Aorta (tissue), 5 donors: ENCODE data around the gene RPL6. TPM values are rescaled to one million over a fixed set of nuclear protein-coding genes. Genes with fewer than 3 reads are reported as not detected.
A peak's percentile ranks its signal among the peaks of the same experiment; 100 is the strongest.

Source experiments
- ATAC-seq: fragments of 200-7000 bp; cut with Tn5 transposase; one replicate; pipeline ENCODE4 v1.9.1; 2022; ENCODE audit warnings: moderate library complexity; ENCODE audit not compliant: low FRiP score
- DNase-seq, 2 donors: peaks; one replicate each; pipeline ENCODE4 v3.0.0-alpha.2; 2020
- H3K27ac ChIP-seq, 2 donors: one replicate each; pipeline ENCODE4 v1.5.1; 2013; ENCODE audit warnings: low read length in 2 of 2, mild to moderate bottlenecking in 2 of 2, moderate library complexity in 2 of 2, control low read depth in 1 of 2, inconsistent platforms in 1 of 2, low read depth in 1 of 2
- H3K27me3 ChIP-seq, 2 donors: one replicate each; pipeline ENCODE4 v1.6.1; 2013; ENCODE audit warnings: control low read depth in 1 of 2, low read length in 1 of 2, mild to moderate bottlenecking in 1 of 2, moderate library complexity in 1 of 2; ENCODE audit not compliant: insufficient read depth in 2 of 2, control insufficient read depth in 1 of 2
- H3K36me3 ChIP-seq, 2 donors: one replicate each; pipeline ENCODE4 v1.6.1; 2013; ENCODE audit warnings: control low read depth in 1 of 2, low read length in 1 of 2, mild to moderate bottlenecking in 1 of 2; ENCODE audit not compliant: insufficient read depth in 2 of 2, control insufficient read depth in 1 of 2
- H3K4me1 ChIP-seq, 2 donors: one replicate each; pipeline ENCODE4 v1.6.1; 2013; ENCODE audit warnings: low read length in 2 of 2, control low read depth in 1 of 2, mild to moderate bottlenecking in 1 of 2, moderate library complexity in 1 of 2; ENCODE audit not compliant: insufficient read depth in 2 of 2, control insufficient read depth in 1 of 2
- H3K4me3 ChIP-seq, 2 donors: one replicate each; pipeline ENCODE4 v1.5.1; 2013; ENCODE audit warnings: low read length in 2 of 2, control low read depth in 1 of 2, mild to moderate bottlenecking in 1 of 2
- H3K9me3 ChIP-seq: one replicate; pipeline ENCODE4 v1.6.1; 2013; ENCODE audit warnings: mild to moderate bottlenecking, low read length; ENCODE audit not compliant: control insufficient read depth
- WGBS, 2 donors: extraction: QIAGEN DNeasy Blood & Tissue Kit; methylation state at CpG; one replicate each; pipeline ENCODE4 v1.1.7; 2013; 5-methylcytosine and 5-hydroxymethylcytosine counted together
- intact Hi-C, 2 donors: fragments of 100-400 bp; cut with DNase I; formaldehyde crosslinking; loops; one replicate each; pipeline versions ENCODE4 v1.14.2 to v1.15.0; 2022
- polyA plus RNA-seq, 2 donors: library from polyadenylated mRNA; stranded (reverse); fragments of 200-250 nt; gene quantifications; one replicate each; pipeline ENCODE4 v1.2.3, GENCODE V29; 2013
- total RNA-seq, 2 donors: library from RNA; stranded (reverse); fragmentation: NEBNext Ultra II Directional; extraction: Animal tissue kit (Norgen Biotek cat#: 25700); gene quantifications; one replicate each; pipeline ENCODE4 v1.2.1, GENCODE V29; 2021
- donor health status: healthy with polysubstance abuse.
- donor health status: Bipolar disorder and iron deficiency.
- donor health status: DM: no; HTN: no; CAD: no.
- donor health status: DM: no; HTN: no; CAD: no.
- donor health status: DM: yes; HTN: yes; CAD: no.

The RPL6 gene
- total and polyA plus RNA-seq, 4 donors, result 802 to 2,876 (median 1,293) TPM

GRCh38 chr12:112375105-112375504 lies 34.3 kb downstream of the RPL6 start:
- ATAC-seq (no peak), DNase-seq (no peak)
- Histone ChIP-seq H3K4me1 (no peaks in the 10 kb centered on the region), H3K27me3 (no peaks in the 10 kb centered on the region), H3K9me3 (no peaks in the 10 kb centered on the region), H3K36me3 (no peaks in the 10 kb centered on the region), H3K4me3 (no peak overlapping the region), H3K27ac (no peak overlapping the region)
- 78% methylated on average over 5 of the region's 5 CpGs for WGBS, 2 donors
- intact Hi-C loops, result no loop called here

- ATAC-seq (no peak), DNase-seq (no peak)
- no peaks in the 10 kb centered on the region for H3K27me3 ChIP-seq
- H3K9me3 ChIP-seq, result no peaks in the 10 kb centered on the region
- no peaks in the 10 kb centered on the region for H3K36me3 ChIP-seq
- WGBS, 2 donors, result 77 to 80% methylated on average over 3 of the region's 3 CpGs
- no peaks in the 10 kb centered on the region for H3K4me1 ChIP-seq
- H3K27ac ChIP-seq, result no peak overlapping the region
- H3K4me3 ChIP-seq, result no peak overlapping the region
- intact Hi-C loops, result no loop called here
Measured at GRCh38 chr12:112374166-112374740, 35.2 kb downstream of the RPL6 start.

- intact Hi-C loops, result no loop called here
- no peak for ATAC-seq
- WGBS, 2 donors, result 82 to 86% methylated on average over 8 of the region's 8 CpGs
- no peak overlapping the region for H3K4me3 ChIP-seq
- no peak for DNase-seq
- no peaks in the 10 kb centered on the region for H3K9me3 ChIP-seq
- no peaks in the 10 kb centered on the region for H3K36me3 ChIP-seq
- H3K27ac ChIP-seq, result no peak overlapping the region
- no peaks in the 10 kb centered on the region for H3K4me1 ChIP-seq
- no peaks in the 10 kb centered on the region for H3K27me3 ChIP-seq
Measured at GRCh38 chr12:112370868-112371510, 38.4 kb downstream of the RPL6 start.

- WGBS, 2 donors, result 8 to 10% methylated on average over 1 of the region's 1 CpG
- no peak for ATAC-seq
Measured at GRCh38 chr12:112370199-112370598, 39.2 kb downstream of the RPL6 start.

GRCh38 chr12:112368856-112369255 lies 40.5 kb downstream of the RPL6 start:
- no peaks in the 10 kb centered on the region for H3K27me3 ChIP-seq
- 4 to 8% methylated on average over 6 of the region's 6 CpGs for WGBS, 2 donors
- H3K36me3 ChIP-seq, result no peaks in the 10 kb centered on the region
- intact Hi-C loops, result no loop called here
- no peak overlapping the region for H3K27ac ChIP-seq
- no peaks in the 10 kb centered on the region for H3K4me1 ChIP-seq
- H3K4me3 ChIP-seq, result no peak overlapping the region
- H3K9me3 ChIP-seq, result no peaks in the 10 kb centered on the region
- ATAC-seq, result peak; percentile 77
- DNase-seq, result no peak

More at GRCh38 chr12:112370199-112370598, 39.2 kb downstream of the RPL6 start:
- H3K4me1 ChIP-seq, result no peaks in the 10 kb centered on the region
- no peaks in the 10 kb centered on the region for H3K36me3 ChIP-seq
- DNase-seq, result no peak
- intact Hi-C loops, result no loop called here
- H3K4me3 ChIP-seq, result no peak overlapping the region
- no peaks in the 10 kb centered on the region for H3K9me3 ChIP-seq
- no peak overlapping the region for H3K27ac ChIP-seq
- H3K27me3 ChIP-seq, result no peaks in the 10 kb centered on the region

- Histone ChIP-seq H3K9me3 (no peaks in the 10 kb centered on the region), H3K4me1 (no peaks in the 10 kb centered on the region), H3K4me3 (no peak overlapping the region), H3K27me3 (no peaks in the 10 kb centered on the region), H3K36me3 (no peaks in the 10 kb centered on the region), H3K27ac (no peak overlapping the region)
- WGBS, 2 donors, result 88 to 93% methylated on average over 3 of the region's 3 CpGs
- intact Hi-C loops, result no loop called here
- DNase-seq (no peak), ATAC-seq (no peak)
Measured at GRCh38 chr12:112367965-112368364, 41.4 kb downstream of the RPL6 start.

- no peaks in the 10 kb centered on the region for H3K27me3 ChIP-seq
- no peak overlapping the region for H3K27ac ChIP-seq
- H3K4me1 ChIP-seq, result no peaks in the 10 kb centered on the region
- WGBS, 2 donors, result 97 to 98% methylated on average over 3 of the region's 3 CpGs
- no peaks in the 10 kb centered on the region for H3K36me3 ChIP-seq
- DNase-seq (no peak), ATAC-seq (no peak)
- H3K9me3 ChIP-seq, result no peaks in the 10 kb centered on the region
- intact Hi-C loops, result no loop called here
- no peak overlapping the region for H3K4me3 ChIP-seq
Measured at GRCh38 chr12:112362310-112362709, 47.1 kb downstream of the RPL6 start.

GRCh38 chr12:112361271-112361670 lies 48.1 kb downstream of the RPL6 start:
- intact Hi-C loops, result no loop called here
- no peak overlapping the region for H3K4me3 ChIP-seq
- H3K9me3 ChIP-seq, result no peaks in the 10 kb centered on the region
- H3K27me3 ChIP-seq, result no peaks in the 10 kb centered on the region
- ATAC-seq, result no peak
- no peaks in the 10 kb centered on the region for H3K4me1 ChIP-seq
- DNase-seq, result no peak
- no peak overlapping the region for H3K27ac ChIP-seq
- 96% methylated on average over 4 of the region's 4 CpGs for WGBS, 2 donors
- H3K36me3 ChIP-seq, result peaks cover 0 to 1% of the 10 kb centered on the region in 2 donors

GRCh38 chr12:112359290-112359689 lies 50.1 kb downstream of the RPL6 start:
- ATAC-seq (no peak), DNase-seq (no peak)
- WGBS, 2 donors, result 95 to 98% methylated on average over 4 of the region's 4 CpGs
- Histone ChIP-seq H3K36me3 (peaks cover 0 to 1% of the 10 kb centered on the region in 2 donors), H3K27me3 (no peaks in the 10 kb centered on the region), H3K27ac (no peak overlapping the region), H3K4me3 (no peak overlapping the region), H3K4me1 (no peaks in the 10 kb centered on the region), H3K9me3 (no peaks in the 10 kb centered on the region)
- intact Hi-C loops, result no loop called here
